ENCODE measurements around the gene ZNHIT1. TPM values are rescaled to one million over a fixed set of nuclear protein-coding genes. Genes with fewer than 3 reads are reported as not detected.

The ZNHIT1 gene
- total RNA-seq, 1 donor from 2014 or later, result 115 TPM

DNA sequence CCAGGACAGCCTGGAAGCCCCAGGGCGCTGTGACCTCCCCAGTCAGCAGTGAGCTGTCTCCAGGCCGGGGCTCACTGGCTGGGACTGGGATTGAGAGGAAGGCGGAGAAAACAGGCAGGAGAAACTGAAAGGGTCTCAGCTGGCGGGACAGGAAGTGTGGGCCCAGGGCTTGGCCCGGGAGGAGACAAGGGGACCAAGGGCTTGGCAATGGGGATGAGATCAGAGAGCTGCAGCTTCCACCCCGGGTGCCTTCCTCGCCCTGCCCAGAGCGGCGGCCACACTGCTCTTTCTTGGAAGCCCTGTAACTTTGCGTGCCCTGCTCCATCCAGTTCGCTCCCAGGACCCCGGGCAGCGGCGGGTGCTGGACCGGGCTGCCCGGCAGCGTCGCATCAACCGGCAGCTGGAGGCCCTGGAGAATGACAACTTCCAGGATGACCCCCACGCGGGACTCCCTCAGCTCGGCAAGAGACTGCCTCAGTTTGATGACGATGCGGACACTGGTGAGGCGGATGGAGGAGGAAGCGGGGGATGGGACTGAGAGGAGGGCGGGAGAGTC, 4.4 kb downstream of the ZNHIT1 start:
- Histone ChIP-seq H3K27ac (ENCODE audit: low read depth, low read length) (no peak overlapping the region), H3K79me2 (ENCODE audit: insufficient read depth, low read length) (peaks cover 46% of the 10 kb centered on the region), H3K4me2 (ENCODE audit: low read length) (no peak overlapping the region), H3K9me3 (ENCODE audit: insufficient read depth, low read depth, low read length) (no peaks in the 10 kb centered on the region), H3K9ac (ENCODE audit: low read length) (no peak overlapping the region), H3K4me3 (ENCODE audit: insufficient read depth, low read depth, low read length) (no peak overlapping the region), H3K4me1 (ENCODE audit: insufficient read depth, low read length) (no peaks in the 10 kb centered on the region), H3K27me3 (ENCODE audit: insufficient read depth, low read length) (no peaks in the 10 kb centered on the region), H2AFZ (ENCODE audit: low read depth, low read length) (no peak overlapping the region), H4K20me1 (ENCODE audit: insufficient read depth, low read length) (peaks cover 42% of the 10 kb centered on the region), H3K36me3 (ENCODE audit: insufficient read depth, low read length) (peaks cover 12% of the 10 kb centered on the region)
- no peaks in the 10 kb centered on the region for H3K9me3 Mint-ChIP-seq (ENCODE audit: unreplicated experiment)
- H3K27me3 Mint-ChIP-seq (ENCODE audit: low read depth, unreplicated experiment), result no peaks in the 10 kb centered on the region
- DNase-seq (ENCODE audit: low read depth) (no peak), FAIRE-seq (no peak)
- no peak overlapping the region for H3K4me3 Mint-ChIP-seq (ENCODE audit: unreplicated experiment)
- peaks cover 10% of the 10 kb centered on the region for H3K4me1 Mint-ChIP-seq (ENCODE audit: low read depth, unreplicated experiment)
- no peak for TF ChIP-seq EZH2 (IDR thresholded peaks at IDR 0.05; ENCODE audit: insufficient read depth, low read length)
- TF ChIP-seq, protein P1, sequence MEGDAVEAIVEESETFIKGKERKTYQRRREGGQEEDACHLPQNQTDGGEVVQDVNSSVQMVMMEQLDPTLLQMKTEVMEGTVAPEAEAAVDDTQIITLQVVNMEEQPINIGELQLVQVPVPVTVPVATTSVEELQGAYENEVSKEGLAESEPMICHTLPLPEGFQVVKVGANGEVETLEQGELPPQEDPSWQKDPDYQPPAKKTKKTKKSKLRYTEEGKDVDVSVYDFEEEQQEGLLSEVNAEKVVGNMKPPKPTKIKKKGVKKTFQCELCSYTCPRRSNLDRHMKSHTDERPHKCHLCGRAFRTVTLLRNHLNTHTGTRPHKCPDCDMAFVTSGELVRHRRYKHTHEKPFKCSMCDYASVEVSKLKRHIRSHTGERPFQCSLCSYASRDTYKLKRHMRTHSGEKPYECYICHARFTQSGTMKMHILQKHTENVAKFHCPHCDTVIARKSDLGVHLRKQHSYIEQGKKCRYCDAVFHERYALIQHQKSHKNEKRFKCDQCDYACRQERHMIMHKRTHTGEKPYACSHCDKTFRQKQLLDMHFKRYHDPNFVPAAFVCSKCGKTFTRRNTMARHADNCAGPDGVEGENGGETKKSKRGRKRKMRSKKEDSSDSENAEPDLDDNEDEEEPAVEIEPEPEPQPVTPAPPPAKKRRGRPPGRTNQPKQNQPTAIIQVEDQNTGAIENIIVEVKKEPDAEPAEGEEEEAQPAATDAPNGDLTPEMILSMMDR (IDR thresholded peaks at IDR 0.05; ENCODE audit: insufficient read depth, low read depth, low read length), result no peak
- peaks cover 19% of the 10 kb centered on the region for H3K36me3 Mint-ChIP-seq (ENCODE audit: low read depth, unreplicated experiment)
- no peak overlapping the region for H3K27ac Mint-ChIP-seq (ENCODE audit: unreplicated experiment)

DNA sequence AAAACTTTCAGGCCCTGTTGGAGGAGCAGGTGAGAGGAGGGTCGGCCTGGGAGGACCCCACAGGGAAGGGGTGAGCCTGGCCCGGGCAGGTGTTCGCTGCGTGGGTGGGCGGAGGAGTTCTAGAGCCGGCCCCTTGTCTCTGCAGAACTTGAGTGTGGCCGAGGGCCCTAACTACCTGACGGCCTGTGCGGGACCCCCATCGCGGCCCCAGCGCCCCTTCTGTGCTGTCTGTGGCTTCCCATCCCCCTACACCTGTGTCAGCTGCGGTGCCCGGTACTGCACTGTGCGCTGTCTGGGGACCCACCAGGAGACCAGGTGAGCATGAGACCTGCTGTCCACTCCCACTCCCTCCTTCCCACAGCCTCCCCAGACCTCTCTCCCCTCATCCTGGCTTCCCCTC, 5.6 kb downstream of the ZNHIT1 start:
- Histone ChIP-seq H3K27ac (ENCODE audit: low read depth, low read length) (no peak overlapping the region), H3K4me2 (ENCODE audit: low read length) (no peak overlapping the region), H3K9ac (ENCODE audit: low read length) (no peak overlapping the region), H4K20me1 (ENCODE audit: insufficient read depth, low read length) (peaks cover 42% of the 10 kb centered on the region), H2AFZ (ENCODE audit: low read depth, low read length) (no peak overlapping the region), H3K4me3 (ENCODE audit: insufficient read depth, low read depth, low read length) (no peak overlapping the region), H3K9me3 (ENCODE audit: insufficient read depth, low read depth, low read length) (no peaks in the 10 kb centered on the region), H3K36me3 (ENCODE audit: insufficient read depth, low read length) (peaks cover 12% of the 10 kb centered on the region), H3K27me3 (ENCODE audit: insufficient read depth, low read length) (no peaks in the 10 kb centered on the region), H3K79me2 (ENCODE audit: insufficient read depth, low read length) (peaks cover 41% of the 10 kb centered on the region), H3K4me1 (ENCODE audit: insufficient read depth, low read length) (no peaks in the 10 kb centered on the region)
- no peaks in the 10 kb centered on the region for H3K27me3 Mint-ChIP-seq (ENCODE audit: low read depth, unreplicated experiment)
- peaks cover 19% of the 10 kb centered on the region for H3K36me3 Mint-ChIP-seq (ENCODE audit: low read depth, unreplicated experiment)
- no peak overlapping the region for H3K4me3 Mint-ChIP-seq (ENCODE audit: unreplicated experiment)
- TF ChIP-seq EZH2 (IDR thresholded peaks at IDR 0.05; ENCODE audit: insufficient read depth, low read length), result no peak
- H3K9me3 Mint-ChIP-seq (ENCODE audit: unreplicated experiment), result no peaks in the 10 kb centered on the region
- no peak overlapping the region for H3K27ac Mint-ChIP-seq (ENCODE audit: unreplicated experiment)
- FAIRE-seq, result no peak
- no peak for DNase-seq (ENCODE audit: low read depth)
- H3K4me1 Mint-ChIP-seq (ENCODE audit: low read depth, unreplicated experiment), result peaks cover 10% of the 10 kb centered on the region

DNA sequence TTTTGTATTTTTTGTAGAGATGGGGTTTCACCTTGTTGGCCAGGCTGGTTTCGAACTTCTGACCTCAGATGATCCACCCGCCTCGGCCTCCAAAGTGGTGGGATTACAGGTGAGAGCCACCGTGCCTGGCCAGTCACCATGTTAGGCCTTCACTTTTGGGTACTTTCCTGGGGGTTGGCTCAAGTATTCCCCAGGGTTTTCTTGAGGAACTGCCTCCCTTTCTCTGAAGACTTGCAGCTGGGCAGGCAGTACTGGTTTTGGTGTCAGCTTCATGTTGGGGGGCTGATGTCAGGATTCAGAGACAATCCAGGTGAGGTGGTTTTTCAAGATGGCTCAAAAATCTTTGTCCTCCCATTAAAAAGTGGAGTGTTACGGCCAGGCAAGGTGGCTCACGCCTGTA, 7.7 kb downstream of the ZNHIT1 start:
- DNase-seq (ENCODE audit: low read depth) (no peak), FAIRE-seq (no peak)
- Histone ChIP-seq H3K9ac (ENCODE audit: low read length) (no peak overlapping the region), H3K79me2 (ENCODE audit: insufficient read depth, low read length) (peaks cover 21% of the 10 kb centered on the region), H3K27me3 (ENCODE audit: insufficient read depth, low read length) (no peaks in the 10 kb centered on the region), H2AFZ (ENCODE audit: low read depth, low read length) (no peak overlapping the region), H4K20me1 (ENCODE audit: insufficient read depth, low read length) (peaks cover 36% of the 10 kb centered on the region), H3K27ac (ENCODE audit: low read depth, low read length) (no peak overlapping the region), H3K4me2 (ENCODE audit: low read length) (no peak overlapping the region), H3K4me1 (ENCODE audit: insufficient read depth, low read length) (no peaks in the 10 kb centered on the region), H3K9me3 (ENCODE audit: insufficient read depth, low read depth, low read length) (no peaks in the 10 kb centered on the region), H3K36me3 (ENCODE audit: insufficient read depth, low read length) (peaks cover 16% of the 10 kb centered on the region), H3K4me3 (ENCODE audit: insufficient read depth, low read depth, low read length) (no peak overlapping the region)
- H3K36me3 Mint-ChIP-seq (ENCODE audit: low read depth, unreplicated experiment), result peaks cover 21% of the 10 kb centered on the region
- no peaks in the 10 kb centered on the region for H3K9me3 Mint-ChIP-seq (ENCODE audit: unreplicated experiment)
- no peaks in the 10 kb centered on the region for H3K27me3 Mint-ChIP-seq (ENCODE audit: low read depth, unreplicated experiment)
- no peak for TF ChIP-seq EZH2 (IDR thresholded peaks at IDR 0.05; ENCODE audit: insufficient read depth, low read length)
- TF ChIP-seq, protein P1 (IDR thresholded peaks at IDR 0.05; ENCODE audit: insufficient read depth, low read depth, low read length), result no peak
- H3K4me3 Mint-ChIP-seq (ENCODE audit: unreplicated experiment), result no peak overlapping the region
- no peak overlapping the region for H3K27ac Mint-ChIP-seq (ENCODE audit: unreplicated experiment)
- peaks cover 1% of the 10 kb centered on the region for H3K4me1 Mint-ChIP-seq (ENCODE audit: low read depth, unreplicated experiment)
